PC-3 (cell line): ENCODE results near the gene DBNL. TPM values are rescaled to one million over a fixed set of nuclear protein-coding genes. Genes with fewer than 3 reads are reported as not detected.

Experiments
- ATAC-seq: fragments of 200-7000 bp; cut with Tn5 transposase; 2 replicates; pipeline ENCODE4 v1.9.1; 2020; ENCODE audit warnings: mild to moderate bottlenecking, moderate library complexity
- BruUV-seq: library from RNA; stranded (reverse); fragments of 400-500 nt; replicated peaks from 2 replicates; lab custom pipeline; 2021; lab: Mats Ljungman, UMichigan
- CTCF ChIA-PET: fragments of 300-600 bp; sonication (Branson Sonifier 250); formaldehyde crosslinking; loops from one replicate; lab custom pipeline; 2022; ENCODE audit warnings: antibody characterized with exemption; lab: Charles Lee
- POLR2A ChIA-PET: fragments of 300-600 bp; sonication (Branson Sonifier 250); formaldehyde crosslinking; loops from one replicate; lab custom pipeline; 2022; ENCODE audit warnings: antibody characterized with exemption; ENCODE audit not compliant: unreplicated experiment; lab: Charles Lee
- DNase-seq: peaks from one replicate; pipeline ENCODE4 v3.0.0-alpha.2; 2015
- H2AFZ ChIP-seq: fragments of 300-600 bp; sonication (generic); 2 replicates; pipeline ENCODE4 v1.6.0; 2016; ENCODE audit warnings: antibody characterized with exemption, low read length
- H3F3A ChIP-seq: fragments of 300-600 bp; sonication (generic); one replicate; pipeline ENCODE4 v1.6.0; 2017; ENCODE audit warnings: antibody characterized with exemption, low read length, control low read depth, mild to moderate bottlenecking; ENCODE audit not compliant: unreplicated experiment
- H3K27ac ChIP-seq: fragments of 300-600 bp; sonication (generic); 2 replicates; pipeline ENCODE4 v1.5.1; 2016; ENCODE audit warnings: mild to moderate bottlenecking, low read length
- H3K27me3 ChIP-seq: fragments of 300-600 bp; sonication (generic); 2 replicates; pipeline ENCODE4 v1.6.1; 2016; ENCODE audit warnings: low read length, mixed read lengths
- H3K36me3 ChIP-seq: fragments of 300-600 bp; sonication (generic); 2 replicates; pipeline ENCODE4 v1.6.1; 2016; ENCODE audit warnings: low read depth, mixed run types, low read length, mixed read lengths
- H3K4me1 ChIP-seq: fragments of 300-600 bp; sonication (generic); 2 replicates; pipeline ENCODE4 v1.5.1; 2016; ENCODE audit warnings: low read length; ENCODE audit not compliant: insufficient read depth
- H3K4me2 ChIP-seq: fragments of 300-600 bp; sonication (generic); 2 replicates; pipeline ENCODE4 v1.6.0; 2016; ENCODE audit warnings: low read length
- H3K4me3 ChIP-seq: fragments of 300-600 bp; sonication (generic); 2 replicates; pipeline ENCODE4 v1.5.1; 2016; ENCODE audit warnings: mild to moderate bottlenecking, low read length, mixed read lengths
- H3K79me2 ChIP-seq: fragments of 300-600 bp; sonication (generic); 2 replicates; pipeline ENCODE4 v1.6.1; 2017; ENCODE audit warnings: low read length, mixed read lengths
- H3K9ac ChIP-seq: fragments of 300-600 bp; sonication (generic); 2 replicates; pipeline ENCODE4 v1.6.0; 2016; ENCODE audit warnings: mild to moderate bottlenecking, low read length
- H3K9me2 ChIP-seq: fragments of 300-600 bp; sonication (generic); replicated peaks from 2 replicates; pipeline ENCODE4 v1.6.1; 2016; ENCODE audit warnings: mixed run types, low read length, mixed read lengths
- H3K9me3 ChIP-seq: fragments of 300-600 bp; sonication (generic); 2 replicates; pipeline ENCODE4 v1.6.1; 2016; ENCODE audit warnings: low read length, mixed read lengths
- H4K20me1 ChIP-seq: fragments of 300-600 bp; sonication (generic); 2 replicates; pipeline ENCODE4 v1.6.1; 2016; ENCODE audit warnings: low read length, mixed read lengths
- CTCF ChIP-seq: fragments of 300-600 bp; sonication (generic); conservative IDR thresholded peaks from 2 replicates; pipeline ENCODE4 v1.5.1; 2017; ENCODE audit warnings: antibody characterized with exemption, low read depth, mild to moderate bottlenecking, low read length
- EZH2 ChIP-seq: fragments of 300-600 bp; sonication (generic); IDR thresholded peaks from one replicate; pipeline ENCODE4 v1.6.1; 2017; ENCODE audit warnings: antibody characterized with exemption, mild to moderate bottlenecking, low read length; ENCODE audit not compliant: unreplicated experiment
- EZH2phosphoT487 ChIP-seq: fragments of 300-600 bp; sonication (generic); IDR thresholded peaks from 2 replicates; pipeline ENCODE4 v1.6.1; 2018; ENCODE audit warnings: mild to moderate bottlenecking, antibody characterized with exemption, low read length, borderline replicate concordance
- intact Hi-C: fragments of 100-400 bp; cut with micrococcal nuclease; formaldehyde crosslinking; loops from 2 replicates; pipeline ENCODE4 v1.9.0; 2023
- total RNA-seq: library from RNA; depleted of rRNA; stranded (reverse); fragments of >200 nt; gene quantifications from 2 replicates; pipeline ENCODE4 v1.2.3, GENCODE V29; 2014

The DBNL gene
- total RNA-seq, 1 experiment from 2014 or later: 108 TPM

GRCh38 chr7:44098092-44099068 is 53.9 kb downstream of the DBNL start:
- Histone ChIP-seq H4K20me1 (no peaks in the 10 kb centered on the region), H3K36me3 (no peaks in the 10 kb centered on the region), H3K9ac (no peak overlapping the region), H3K9me2 (no peaks in the 10 kb centered on the region), H3K27me3 (no peaks in the 10 kb centered on the region), H3K4me1 (no peaks in the 10 kb centered on the region), H3K4me3 (no peak overlapping the region), H3K9me3 (no peaks in the 10 kb centered on the region), H3K4me2 (no peak overlapping the region), H2AFZ (no peak overlapping the region), H3K27ac (no peak overlapping the region), H3F3A (no peaks in the 10 kb centered on the region), H3K79me2 (no peaks in the 10 kb centered on the region)
- BruUV-seq: no TSS peak
- DNase-seq (no peak), ATAC-seq (no peak)
- ChIA-PET POLR2A (interaction anchor here (1.0 kb wide), 1 partner anchor 27 kb away, joined by 3 read pairs; no protein-coding TSS in a partner anchor), CTCF (no interaction called here)
- intact Hi-C loops: no loop called here
- TF ChIP-seq EZH2 (no peak), CTCF (no peak), EZH2phosphoT487 (no peak)

GRCh38 chr7:44099669-44100068 is 55.2 kb downstream of the DBNL start:
- no peaks in the 10 kb centered on the region for H4K20me1 ChIP-seq
- no peak overlapping the region for H2AFZ ChIP-seq
- no peak for DNase-seq
- POLR2A ChIA-PET: no interaction called here
- no TSS peak for BruUV-seq
- H3K4me2 ChIP-seq: no peak overlapping the region
- no peaks in the 10 kb centered on the region for H3F3A ChIP-seq
- no peak overlapping the region for H3K9ac ChIP-seq
- no peak overlapping the region for H3K27ac ChIP-seq
- ATAC-seq: no peak
- no peaks in the 10 kb centered on the region for H3K9me2 ChIP-seq
- CTCF ChIA-PET: no interaction called here
- no peak overlapping the region for H3K4me3 ChIP-seq
- no peaks in the 10 kb centered on the region for H3K27me3 ChIP-seq
- no peaks in the 10 kb centered on the region for H3K79me2 ChIP-seq
- no peaks in the 10 kb centered on the region for H3K9me3 ChIP-seq
- no peaks in the 10 kb centered on the region for H3K4me1 ChIP-seq
- intact Hi-C loops: no loop called here
- no peak for TF ChIP-seq EZH2
- TF ChIP-seq CTCF: no peak
- no peak for TF ChIP-seq EZH2phosphoT487
- H3K36me3 ChIP-seq: no peaks in the 10 kb centered on the region
